Neutrophil (primary cell): ENCODE data around the gene SEZ6.

Experiments
- H3K27ac ChIP-seq: fragments of 200-600 bp; sonication (generic); 2 replicates; pipeline ENCODE4 v1.5.1; 2016; ENCODE audit warnings: mild to moderate bottlenecking, moderate library complexity
- H3K27me3 ChIP-seq: fragments of 200-600 bp; sonication (generic); 2 replicates; pipeline ENCODE4 v1.6.0; 2016; ENCODE audit warnings: mild to moderate bottlenecking
- H3K36me3 ChIP-seq: fragments of 200-600 bp; sonication (generic); 2 replicates; pipeline ENCODE4 v1.5.1; 2017
- H3K4me1 ChIP-seq, 2 experiments: fragments of 200-600 bp in 1 of 2; sonication (generic) in 1 of 2; 1 replicate in 1 of 2; 2 replicates in 1 of 2; pipeline versions ENCODE4 v1.5.1 to v1.6.1; 2013 to 2016; ENCODE audit warnings: low read depth in 1 of 2, low read length in 1 of 2, mild to moderate bottlenecking in 1 of 2, moderate library complexity in 1 of 2; ENCODE audit not compliant: control insufficient read depth in 1 of 2, insufficient read depth in 1 of 2
- H3K4me3 ChIP-seq, 2 experiments: fragments of 200-600 bp in 1 of 2; sonication (generic) in 1 of 2; 1 replicate in 1 of 2; 2 replicates in 1 of 2; pipeline ENCODE4 v1.5.1; 2013 to 2016; ENCODE audit warnings: low read depth in 1 of 2, low read length in 1 of 2, mild to moderate bottlenecking in 1 of 2, moderate library complexity in 1 of 2
- H3K9me3 ChIP-seq: fragments of 200-600 bp; sonication (generic); 2 replicates; pipeline ENCODE4 v1.5.1; 2016
- TF ChIP-seq, protein P1 (sequence below): fragments of 200-600 bp; sonication (generic); IDR thresholded peaks from 2 replicates; pipeline ENCODE4 v1.5.1; 2016; ENCODE audit warnings: antibody characterized with exemption

SEZ6 gene

GRCh38 chr17:28917465-28917864, 88.4 kb downstream of the SEZ6 start:
- Histone ChIP-seq H3K4me3 (no peak overlapping the region), H3K4me1 (no peaks in the 10 kb centered on the region), H3K27me3 (no peaks in the 10 kb centered on the region), H3K9me3 (no peaks in the 10 kb centered on the region), H3K36me3 (peaks cover 95% of the 10 kb centered on the region), H3K27ac (peak overlapping the region; percentile 72)
- TF ChIP-seq, protein P1, sequence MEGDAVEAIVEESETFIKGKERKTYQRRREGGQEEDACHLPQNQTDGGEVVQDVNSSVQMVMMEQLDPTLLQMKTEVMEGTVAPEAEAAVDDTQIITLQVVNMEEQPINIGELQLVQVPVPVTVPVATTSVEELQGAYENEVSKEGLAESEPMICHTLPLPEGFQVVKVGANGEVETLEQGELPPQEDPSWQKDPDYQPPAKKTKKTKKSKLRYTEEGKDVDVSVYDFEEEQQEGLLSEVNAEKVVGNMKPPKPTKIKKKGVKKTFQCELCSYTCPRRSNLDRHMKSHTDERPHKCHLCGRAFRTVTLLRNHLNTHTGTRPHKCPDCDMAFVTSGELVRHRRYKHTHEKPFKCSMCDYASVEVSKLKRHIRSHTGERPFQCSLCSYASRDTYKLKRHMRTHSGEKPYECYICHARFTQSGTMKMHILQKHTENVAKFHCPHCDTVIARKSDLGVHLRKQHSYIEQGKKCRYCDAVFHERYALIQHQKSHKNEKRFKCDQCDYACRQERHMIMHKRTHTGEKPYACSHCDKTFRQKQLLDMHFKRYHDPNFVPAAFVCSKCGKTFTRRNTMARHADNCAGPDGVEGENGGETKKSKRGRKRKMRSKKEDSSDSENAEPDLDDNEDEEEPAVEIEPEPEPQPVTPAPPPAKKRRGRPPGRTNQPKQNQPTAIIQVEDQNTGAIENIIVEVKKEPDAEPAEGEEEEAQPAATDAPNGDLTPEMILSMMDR, result no peak

DNA sequence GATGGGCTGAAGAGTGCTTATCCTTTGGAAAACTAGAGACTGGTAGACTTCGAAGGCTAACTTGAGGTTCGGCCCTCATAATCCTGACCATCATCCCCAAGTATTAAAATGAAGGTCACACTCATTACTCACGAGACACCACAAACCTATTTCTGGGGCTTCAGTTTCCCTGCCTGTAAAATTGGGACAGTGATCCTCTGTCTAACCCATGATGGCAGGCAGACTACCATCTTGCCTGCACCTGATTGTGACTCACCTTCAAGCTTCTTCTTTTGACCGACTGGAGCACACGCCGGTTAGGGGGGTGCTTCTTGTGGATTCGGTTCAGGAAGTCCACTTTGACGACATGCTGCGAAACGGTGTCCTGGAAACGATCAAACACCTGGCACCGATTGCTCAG, 88.8 kb downstream of the SEZ6 start:
- H3K9me3 ChIP-seq, result no peaks in the 10 kb centered on the region
- H3K4me3 ChIP-seq, result no peak overlapping the region
- peaks cover 98% of the 10 kb centered on the region for H3K36me3 ChIP-seq
- H3K4me1 ChIP-seq, result no peaks in the 10 kb centered on the region
- H3K27me3 ChIP-seq, result no peaks in the 10 kb centered on the region
- TF ChIP-seq, protein P1, result no peak
- H3K27ac ChIP-seq, result peak overlapping the region; percentile 72

DNA sequence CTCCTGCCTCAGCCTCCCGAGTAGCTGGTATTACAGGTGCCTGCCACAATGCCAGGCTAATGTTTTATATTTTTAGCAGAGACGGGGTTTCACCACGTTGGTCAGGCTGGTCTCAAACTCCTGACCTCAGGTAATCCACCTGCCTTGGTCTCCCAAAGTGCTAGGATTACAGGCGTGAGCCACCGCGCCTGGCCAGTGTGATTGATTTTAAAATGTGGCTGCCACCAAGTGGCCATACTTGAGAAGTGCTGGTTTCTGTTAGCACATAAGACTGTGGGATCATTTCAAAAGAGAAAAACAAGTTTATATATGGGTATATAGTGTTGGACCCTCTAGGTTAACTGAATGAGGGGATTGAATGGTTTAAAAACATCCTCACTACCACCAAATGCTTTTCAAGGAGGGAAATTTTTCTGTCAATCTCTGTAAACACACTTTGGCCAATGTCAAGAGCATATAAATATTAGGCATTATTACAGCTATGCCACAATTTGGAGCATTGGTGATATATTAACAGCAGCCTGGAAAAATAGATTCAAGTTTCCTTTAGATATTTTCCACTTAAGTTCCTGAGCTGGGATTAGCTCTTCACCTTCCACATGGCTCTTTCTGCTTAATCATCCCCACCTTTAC, 89.4 kb downstream of the SEZ6 start:
- Histone ChIP-seq H3K36me3 (peaks cover 100% of the 10 kb centered on the region), H3K9me3 (no peaks in the 10 kb centered on the region), H3K4me1 (no peaks in the 10 kb centered on the region), H3K27me3 (no peaks in the 10 kb centered on the region), H3K27ac (peak overlapping the region; percentile 72), H3K4me3 (no peak overlapping the region)
- TF ChIP-seq, protein P1, result peak; percentile 80

GRCh38 chr17:28912938-28913333, 92.9 kb downstream of the SEZ6 start:
- Histone ChIP-seq H3K4me1 (no peaks in the 10 kb centered on the region), H3K4me3 (no peak overlapping the region), H3K9me3 (no peaks in the 10 kb centered on the region), H3K36me3 (peaks cover 100% of the 10 kb centered on the region), H3K27me3 (no peaks in the 10 kb centered on the region), H3K27ac (peak overlapping the region; percentile 18)
- TF ChIP-seq, protein P1, result no peak

- TF ChIP-seq, protein P1, result no peak
- Histone ChIP-seq H3K36me3 (peaks cover 100% of the 10 kb centered on the region), H3K27me3 (no peaks in the 10 kb centered on the region), H3K27ac (peak overlapping the region; percentile 18), H3K4me3 (no peak overlapping the region), H3K4me1 (no peaks in the 10 kb centered on the region), H3K9me3 (no peaks in the 10 kb centered on the region)
Observed at GRCh38 chr17:28912281-28912937, 93.4 kb downstream of the SEZ6 start.
